Transverse colon (tissue), 4 donors: Measurements from ENCODE around the gene FAM169A. TPM values are rescaled to one million over a fixed set of nuclear protein-coding genes. Genes with fewer than 3 reads are reported as not detected.
"Not testable (repeated sequence)": the region's sequence is repeated elsewhere in the genome, so short reads cannot be mapped to it uniquely, and the experiment has no call there.

Experiments
- DNase-seq: peaks from one replicate; pipeline ENCODE4 v3.0.0-alpha.2; 2019
- H3K27ac ChIP-seq, 4 donors: fragments of 200-600 bp; sonication (generic); 2 replicates each; pipeline ENCODE4 v1.5.1; 2016 to 2018; ENCODE audit warnings: inconsistent platforms in 4 of 4
- H3K27me3 ChIP-seq: fragments of 200-600 bp; sonication (generic); 2 replicates; pipeline ENCODE4 v1.5.1; 2017; ENCODE audit warnings: inconsistent platforms
- H3K36me3 ChIP-seq, 4 donors: fragments of 200-600 bp; sonication (generic); 2 replicates each; pipeline ENCODE4 v1.5.1; 2017 to 2019; ENCODE audit warnings: inconsistent platforms in 4 of 4
- H3K4me1 ChIP-seq, 4 donors: fragments of 200-600 bp; sonication (generic); 2 replicates each; pipeline ENCODE4 v1.5.1; 2017 to 2020; ENCODE audit warnings: inconsistent platforms in 4 of 4
- H3K4me3 ChIP-seq, 4 donors: fragments of 200-600 bp; sonication (generic); 1 replicate in 1 of 4; 2 replicates in 3 of 4; pipeline versions ENCODE4 v1.5.1 to v1.6.1; 2017 to 2019; ENCODE audit warnings: inconsistent platforms in 4 of 4
- H3K9me3 ChIP-seq, 2 donors: fragments of 200-600 bp; sonication (generic); 2 replicates each; pipeline ENCODE4 v1.5.1; 2017 to 2019; ENCODE audit warnings: inconsistent platforms in 2 of 2
- EP300 ChIP-seq: sonication (generic); formaldehyde crosslinking; IDR thresholded peaks from one replicate; pipeline ENCODE4 v1.6.1; 2017; ENCODE audit warnings: antibody characterized with exemption, low read depth
- POLR2A ChIP-seq: fragments of 450-650 bp; IDR thresholded peaks from one replicate; pipeline ENCODE4 v1.6.1; 2016; ENCODE audit warnings: antibody characterized with exemption, mild to moderate bottlenecking, moderate library complexity
- POLR2AphosphoS5 ChIP-seq, 3 donors: sonication (generic); formaldehyde crosslinking; IDR thresholded peaks; one replicate each; pipeline ENCODE4 v1.6.1; 2016; ENCODE audit warnings: antibody characterized with exemption in 3 of 3
- WGBS, 2 donors: methylation state at CpG; one replicate each; pipeline ENCODE4 v1.1.5; 2018; ENCODE audit warnings: low coverage in 1 of 2; 5-methylcytosine and 5-hydroxymethylcytosine counted together
- in situ Hi-C, 4 donors: fragments of 200-750 bp; cut with MboI; loops; one replicate each; pipeline versions ENCODE4 v1.15.0 to v1.15.1; 2017; ENCODE audit warnings: low sequenced_read_pairs in 3 of 4, low pct_ligation_motif_present in 1 of 4, low pct_unique_long_range_greater_than_20kb in 1 of 4
- intact Hi-C: fragments of 100-400 bp; cut with DNase I; formaldehyde crosslinking; loops from one replicate; pipeline ENCODE4 v1.15.1; 2023; ENCODE audit warnings: low total_unique reads
- total RNA-seq, 4 donors: library from RNA; depleted of rRNA; stranded (reverse); fragments of >200 nt; gene quantifications; one replicate each; pipeline ENCODE4 v1.1.0, GENCODE V29; 2016
- TF ChIP-seq, protein P1 (sequence below), 5 experiments: fragments of 200-600 bp in 3 of 5; fragments of 450-650 bp in 2 of 5; sonication (generic) in 3 of 5; IDR thresholded peaks; 1 replicate in 2 of 5; 2 replicates in 3 of 5; pipeline ENCODE4 v1.5.1; 2016 to 2017; ENCODE audit warnings: antibody characterized with exemption in 5 of 5, inconsistent platforms in 3 of 5, mild to moderate bottlenecking in 2 of 5, moderate library complexity in 1 of 5

Gene FAM169A
- total RNA-seq, 4 donors from 2014 or later: 0.20 to 14.6 (median 2.5) TPM

DNA sequence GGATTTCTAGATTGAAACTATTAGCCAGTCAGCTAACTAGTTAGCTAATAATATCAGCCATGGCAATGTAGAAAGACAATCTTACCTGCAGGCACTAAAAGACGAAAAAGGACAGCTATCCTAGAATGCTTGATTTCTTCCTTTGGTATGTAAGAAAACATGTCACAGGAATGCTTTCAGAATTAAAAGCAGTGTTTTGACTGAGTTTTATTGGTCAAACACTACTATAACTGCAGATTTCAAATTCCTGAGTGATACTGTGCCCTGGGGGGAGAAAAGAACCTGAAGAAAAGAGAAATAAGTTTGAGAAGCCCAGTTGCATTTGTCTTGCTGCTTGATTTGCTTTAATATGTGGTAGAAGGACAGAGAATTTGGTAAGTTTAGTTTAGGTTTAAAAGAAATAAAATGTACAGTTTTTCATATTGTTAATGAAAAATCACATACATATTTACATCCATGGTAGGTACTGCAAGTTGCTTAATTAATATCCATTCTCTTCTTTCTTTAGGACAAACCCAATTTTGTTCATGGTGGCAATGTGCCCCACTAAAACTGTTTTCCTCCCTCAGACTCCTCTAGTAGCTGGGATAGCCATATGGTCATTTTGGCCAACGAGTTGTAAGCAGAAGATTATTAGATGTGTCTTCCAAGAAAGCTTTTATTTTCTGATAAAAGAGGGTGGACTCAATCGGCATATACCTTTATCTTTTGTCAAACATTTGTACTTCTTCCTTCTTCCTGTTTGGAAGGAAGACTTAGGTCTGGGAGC is 4.3 kb upstream of the FAM169A start:
- H3K27ac ChIP-seq: no peak overlapping the region
- in situ Hi-C loops: no loop called here
- H3K4me3 ChIP-seq: no peak overlapping the region
- H3K9me3 ChIP-seq: no peaks in the 10 kb centered on the region
- intact Hi-C loops: no loop called here
- H3K27me3 ChIP-seq: peaks cover 23% of the 10 kb centered on the region
- peaks cover 0 to 10% (median 4%) of the 10 kb centered on the region in 4 donors for H3K4me1 ChIP-seq
- DNase-seq: no peak
- WGBS, 2 donors: 74% methylated on average over 3 of the region's 3 CpGs
- H3K36me3 ChIP-seq: no peaks in the 10 kb centered on the region
- no peak for TF ChIP-seq POLR2AphosphoS5 (IDR thresholded peaks at IDR 0.05)
- no peak for TF ChIP-seq EP300
- no peak for TF ChIP-seq POLR2A
- TF ChIP-seq, protein P1, sequence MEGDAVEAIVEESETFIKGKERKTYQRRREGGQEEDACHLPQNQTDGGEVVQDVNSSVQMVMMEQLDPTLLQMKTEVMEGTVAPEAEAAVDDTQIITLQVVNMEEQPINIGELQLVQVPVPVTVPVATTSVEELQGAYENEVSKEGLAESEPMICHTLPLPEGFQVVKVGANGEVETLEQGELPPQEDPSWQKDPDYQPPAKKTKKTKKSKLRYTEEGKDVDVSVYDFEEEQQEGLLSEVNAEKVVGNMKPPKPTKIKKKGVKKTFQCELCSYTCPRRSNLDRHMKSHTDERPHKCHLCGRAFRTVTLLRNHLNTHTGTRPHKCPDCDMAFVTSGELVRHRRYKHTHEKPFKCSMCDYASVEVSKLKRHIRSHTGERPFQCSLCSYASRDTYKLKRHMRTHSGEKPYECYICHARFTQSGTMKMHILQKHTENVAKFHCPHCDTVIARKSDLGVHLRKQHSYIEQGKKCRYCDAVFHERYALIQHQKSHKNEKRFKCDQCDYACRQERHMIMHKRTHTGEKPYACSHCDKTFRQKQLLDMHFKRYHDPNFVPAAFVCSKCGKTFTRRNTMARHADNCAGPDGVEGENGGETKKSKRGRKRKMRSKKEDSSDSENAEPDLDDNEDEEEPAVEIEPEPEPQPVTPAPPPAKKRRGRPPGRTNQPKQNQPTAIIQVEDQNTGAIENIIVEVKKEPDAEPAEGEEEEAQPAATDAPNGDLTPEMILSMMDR (IDR thresholded peaks at IDR 0.05): no peak

DNA sequence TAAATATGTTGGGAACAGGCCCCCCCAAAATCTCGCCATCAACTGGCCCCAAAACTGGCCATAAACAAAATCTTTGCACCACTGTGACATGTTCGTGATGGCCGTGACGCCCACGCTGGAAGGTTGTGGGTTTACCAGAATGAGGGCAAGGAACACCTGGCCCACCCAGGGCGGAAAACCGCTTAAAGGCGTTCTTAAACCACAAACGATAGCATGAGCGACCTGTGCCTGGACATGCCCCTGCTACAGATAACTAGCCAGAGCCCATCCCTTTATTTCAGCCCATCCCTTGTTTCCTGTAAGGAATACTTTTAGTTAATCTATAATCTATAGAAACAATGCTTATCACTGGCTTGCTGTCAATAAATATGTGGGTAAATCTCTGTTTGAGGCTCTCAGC is 3.2 kb upstream of the FAM169A start:
- H3K4me3 ChIP-seq, intact Hi-C loops, H3K36me3 ChIP-seq, H3K9me3 ChIP-seq, in situ Hi-C loops, DNase-seq, H3K27ac ChIP-seq: not testable (repeated sequence)
- H3K4me1 ChIP-seq: peaks cover 0 to 20% (median 6%) of the 10 kb centered on the region in 4 donors
- WGBS, 2 donors: 65 to 100% methylated on average over 1 to 10 of the region's 10 CpGs
- H3K27me3 ChIP-seq: peaks cover 34% of the 10 kb centered on the region

DNA sequence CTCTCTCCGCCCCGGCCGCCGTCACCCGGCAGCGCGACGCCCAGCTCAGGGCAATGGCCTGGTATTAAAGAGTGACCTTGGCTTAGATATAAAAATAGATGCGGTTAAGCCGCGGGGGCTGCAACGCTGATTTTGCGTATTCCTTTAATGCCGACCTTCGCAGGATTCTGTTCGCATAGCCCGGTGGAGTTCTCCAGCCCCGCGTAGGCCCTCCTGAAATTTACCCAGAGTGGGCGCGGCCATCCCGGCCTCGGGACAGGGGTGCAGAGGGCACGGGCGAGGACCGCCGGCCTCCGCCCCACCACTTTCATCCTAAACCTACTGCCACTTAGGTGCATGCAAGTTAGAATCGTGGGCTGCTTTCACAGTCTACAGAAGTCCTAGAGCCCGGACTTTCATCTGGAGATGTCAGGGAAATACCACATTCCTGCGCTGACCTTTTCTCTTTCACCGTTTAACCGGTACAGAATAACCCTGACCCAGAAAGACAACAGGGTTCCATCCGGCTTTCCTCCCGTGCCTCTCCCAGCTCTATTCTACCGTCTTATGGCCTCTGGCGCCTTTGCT is 492 bp upstream of the FAM169A start:
- WGBS, 2 donors: 27 to 54% methylated on average over 8 to 22 of the region's 37 CpGs
- peaks cover 0 to 20% (median 6%) of the 10 kb centered on the region in 4 donors for H3K4me1 ChIP-seq
- H3K27ac ChIP-seq: peak overlapping the region in 2 of 4 donors; percentile 51 to 62
- peak overlapping the region in 3 of 4 donors; percentile 54 to 77 (median 71) for H3K4me3 ChIP-seq
- in situ Hi-C loops (no loop called here), intact Hi-C loops (no loop called here)
- no peaks in the 10 kb centered on the region for H3K9me3 ChIP-seq
- no peaks in the 10 kb centered on the region for H3K36me3 ChIP-seq
- H3K27me3 ChIP-seq: peaks cover 46% of the 10 kb centered on the region
- DNase-seq: no peak
- no peak for TF ChIP-seq POLR2AphosphoS5 (IDR thresholded peaks at IDR 0.05)
- no peak for TF ChIP-seq POLR2A
- TF ChIP-seq, protein P1 (IDR thresholded peaks at IDR 0.05): no peak
- no peak for TF ChIP-seq EP300

DNA sequence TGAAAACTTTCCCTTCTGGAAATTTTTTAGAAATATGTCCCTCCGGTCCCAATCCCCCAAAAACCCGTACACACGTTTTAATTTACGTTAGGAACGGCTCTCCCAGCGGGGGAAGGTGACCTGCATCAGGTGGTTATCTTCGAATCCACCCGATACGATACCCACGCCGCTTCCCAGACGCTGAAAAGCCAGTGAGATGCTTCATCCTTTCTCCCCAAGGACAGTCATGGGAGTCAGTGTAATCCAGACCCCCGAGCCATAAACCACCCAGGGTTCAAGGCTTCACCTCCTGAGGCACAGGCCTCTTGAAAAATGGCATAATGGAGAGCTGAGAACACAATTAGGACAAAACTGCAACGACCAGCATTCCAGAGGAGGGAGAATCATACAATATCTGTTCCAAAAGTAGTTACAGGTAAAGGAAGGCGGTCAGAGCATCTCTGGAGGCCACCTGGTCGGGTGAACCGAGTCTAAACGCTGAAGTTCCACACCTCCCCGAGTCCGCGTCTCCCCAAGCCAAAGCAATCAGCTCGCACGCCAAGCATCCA is 857 bp downstream of the FAM169A start:
- in situ Hi-C loops (no loop called here), intact Hi-C loops (no loop called here)
- no peaks in the 10 kb centered on the region for H3K36me3 ChIP-seq
- TF ChIP-seq POLR2A: no peak
- TF ChIP-seq EP300: no peak
- TF ChIP-seq, protein P1 (IDR thresholded peaks at IDR 0.05): no peak
- no peak for TF ChIP-seq POLR2AphosphoS5 (IDR thresholded peaks at IDR 0.05)
- peak overlapping the region in 3 of 4 donors; percentile 17 to 62 (median 51) for H3K27ac ChIP-seq
- peaks cover 0 to 20% (median 6%) of the 10 kb centered on the region in 4 donors for H3K4me1 ChIP-seq
- H3K27me3 ChIP-seq: peaks cover 46% of the 10 kb centered on the region
- peak overlapping the region; percentile 54 to 77 (median 62) for H3K4me3 ChIP-seq
- no peaks in the 10 kb centered on the region for H3K9me3 ChIP-seq
- 20 to 32% methylated on average over 2 to 23 of the region's 23 CpGs for WGBS, 2 donors
- no peak for DNase-seq
